CD14-positive monocyte (primary cell): ENCODE measurements around the gene GAB4. TPM values are rescaled to one million over a fixed set of nuclear protein-coding genes. Genes with fewer than 3 reads are reported as not detected.

Source experiments
- DNase-seq, 3 donors: peaks; one replicate each; pipeline ENCODE4 v3.0.0-alpha.2; 2011 to 2022
- H2AFZ ChIP-seq: 2 replicates; pipeline ENCODE4 v1.6.0; 2012; ENCODE audit warnings: mild to moderate bottlenecking, low read depth, low read length, inconsistent platforms; ENCODE audit not compliant: insufficient read depth, poor library complexity, severe bottlenecking
- H3K27ac ChIP-seq, 2 donors: 1 replicate in 1 of 2; 2 replicates in 1 of 2; pipeline ENCODE4 v1.5.1; 2012 to 2013; ENCODE audit warnings: low read length in 2 of 2, control low read depth in 1 of 2, inconsistent platforms in 1 of 2, low read depth in 1 of 2, mild to moderate bottlenecking in 1 of 2
- H3K27me3 ChIP-seq, 2 donors: one replicate each; pipeline versions ENCODE4 v1.6.0 to v1.6.1; 2011 to 2013; ENCODE audit warnings: low read length in 2 of 2; ENCODE audit not compliant: control insufficient read depth in 2 of 2, insufficient read depth in 2 of 2
- H3K36me3 ChIP-seq, 2 donors: replicated peaks in 1 of 2; 1 replicate in 1 of 2; 2 replicates in 1 of 2; pipeline versions ENCODE4 v1.5.1 to v1.6.1; 2012 to 2013; ENCODE audit warnings: low read length in 2 of 2, control low read depth in 1 of 2, inconsistent platforms in 1 of 2, mild to moderate bottlenecking in 1 of 2; ENCODE audit not compliant: insufficient read depth in 2 of 2, control insufficient read depth in 1 of 2
- H3K4me1 ChIP-seq, 2 donors: 1 replicate in 1 of 2; 2 replicates in 1 of 2; pipeline versions ENCODE4 v1.5.1 to v1.6.1; 2012 to 2013; ENCODE audit warnings: low read length in 2 of 2, control low read depth in 1 of 2, inconsistent platforms in 1 of 2, mild to moderate bottlenecking in 1 of 2, moderate library complexity in 1 of 2; ENCODE audit not compliant: insufficient read depth in 2 of 2, control insufficient read depth in 1 of 2
- H3K4me2 ChIP-seq: replicated peaks from 2 replicates; pipeline ENCODE3; 2012; ENCODE audit warnings: low read length, moderate library complexity, mild to moderate bottlenecking; ENCODE audit not compliant: poor library complexity, severe bottlenecking; ENCODE audit errors: extremely low read depth
- H3K4me3 ChIP-seq, 3 experiments: fragments of 200-600 bp in 1 of 3; sonication (generic) in 1 of 3; replicated peaks in 1 of 3; 1 replicate in 2 of 3; 2 replicates in 1 of 3; pipeline ENCODE4 v1.5.1; 2011 to 2013; ENCODE audit warnings: low read length in 3 of 3, mild to moderate bottlenecking in 3 of 3, control low read depth in 2 of 3, low read depth in 2 of 3, inconsistent platforms in 1 of 3, moderate library complexity in 1 of 3
- H3K79me2 ChIP-seq: 2 replicates; pipeline ENCODE4 v1.6.0; 2012; ENCODE audit warnings: mild to moderate bottlenecking, control low read depth, inconsistent platforms, low read length, moderate library complexity; ENCODE audit not compliant: insufficient read depth
- H3K9ac ChIP-seq: 2 replicates; pipeline ENCODE4 v1.6.0; 2017; ENCODE audit warnings: low read length, mild to moderate bottlenecking; ENCODE audit not compliant: insufficient read depth, poor library complexity, severe bottlenecking
- H3K9me3 ChIP-seq, 2 donors: replicated peaks in 1 of 2; 1 replicate in 1 of 2; 2 replicates in 1 of 2; pipeline versions ENCODE4 v1.5.1 to v1.6.1; 2012 to 2013; ENCODE audit warnings: low read length in 2 of 2, control low read depth in 1 of 2; ENCODE audit not compliant: control insufficient read depth in 1 of 2, insufficient read depth in 1 of 2
- H4K20me1 ChIP-seq: 2 replicates; pipeline ENCODE4 v1.6.0; 2012; ENCODE audit warnings: mild to moderate bottlenecking, low read length, control low read depth, moderate library complexity; ENCODE audit not compliant: insufficient read depth
- H3K27ac Mint-ChIP-seq, 7 donors: one replicate each; pipeline ENCODE4 v1.8.0; 2020; ENCODE audit warnings: mild to moderate bottlenecking in 7 of 7, mixed read lengths in 7 of 7, moderate library complexity in 6 of 7, inconsistent platforms in 2 of 7
- H3K27me3 Mint-ChIP-seq, 3 donors: one replicate each; pipeline ENCODE4 v1.8.0; 2021 to 2022; ENCODE audit warnings: low read depth in 3 of 3, mild to moderate bottlenecking in 3 of 3, mixed read lengths in 3 of 3, moderate library complexity in 3 of 3, inconsistent platforms in 1 of 3
- H3K36me3 Mint-ChIP-seq, 2 donors: one replicate each; pipeline ENCODE4 v1.8.0; 2020; ENCODE audit warnings: mixed read lengths in 2 of 2, inconsistent platforms in 1 of 2, mild to moderate bottlenecking in 1 of 2
- H3K4me1 Mint-ChIP-seq: one replicate; pipeline ENCODE4 v1.8.0; 2020; ENCODE audit warnings: mild to moderate bottlenecking, mixed read lengths
- H3K4me3 Mint-ChIP-seq, 2 donors: one replicate each; pipeline ENCODE4 v1.8.0; 2020; ENCODE audit warnings: mild to moderate bottlenecking in 2 of 2, mixed read lengths in 2 of 2, moderate library complexity in 1 of 2
- H3K9me3 Mint-ChIP-seq, 7 donors: one replicate each; pipeline ENCODE4 v1.8.0; 2020 to 2022; ENCODE audit warnings: mixed read lengths in 7 of 7, mild to moderate bottlenecking in 6 of 7, moderate library complexity in 6 of 7, inconsistent platforms in 2 of 7
- WGBS: methylation state at CpG from one replicate; pipeline ENCODE4 v1.1.5; 2013; ENCODE audit warnings: missing lambda C conversion rate; ENCODE audit not compliant: insufficient coverage; 5-methylcytosine and 5-hydroxymethylcytosine counted together
- intact Hi-C, 2 donors: fragments of 100-400 bp; cut with micrococcal nuclease; formaldehyde crosslinking; loops; one replicate each; pipeline versions ENCODE4 v1.15.0 to v1.15.1; 2023
- polyA plus RNA-seq, 3 donors: library from polyadenylated mRNA; depleted of rRNA in 1 of 3; unstranded in 2 of 3; stranded (reverse) in 1 of 3; fragments of 300-500 nt in 2 of 3; fragments of >200 nt in 1 of 3; fragmentation: Illumina TruSeq in 2 of 3; gene quantifications; 1 replicate in 2 of 3; 2 replicates in 1 of 3; pipeline ENCODE4 v1.2.3, GENCODE V29; 2012 to 2021
- TF ChIP-seq, protein P1 (sequence below): fragments of 200-600 bp; IDR thresholded peaks from one replicate; pipeline ENCODE4 v1.8.0; 2022; ENCODE audit warnings: antibody characterized with exemption, mild to moderate bottlenecking

Gene GAB4
- polyA plus RNA-seq, 3 donors: not detected

- intact Hi-C loops: no loop called here
- H3K27me3 Mint-ChIP-seq: peaks cover 2 to 9% (median 7%) of the 10 kb centered on the region in 3 donors
- no peak overlapping the region for H3K4me3 Mint-ChIP-seq
- Histone ChIP-seq H3K27ac (no peak overlapping the region), H3K27me3 (no peaks in the 10 kb centered on the region), H2AFZ (no peak overlapping the region), H4K20me1 (no peaks in the 10 kb centered on the region), H3K9ac (no peak overlapping the region), H3K4me3 (no peak overlapping the region), H3K9me3 (no peaks in the 10 kb centered on the region), H3K4me2 (no peak overlapping the region), H3K79me2 (no peaks in the 10 kb centered on the region), H3K36me3 (no peaks in the 10 kb centered on the region), H3K4me1 (no peaks in the 10 kb centered on the region)
- no peak for DNase-seq
- H3K27ac Mint-ChIP-seq: no peak overlapping the region
- H3K4me1 Mint-ChIP-seq: no peaks in the 10 kb centered on the region
- TF ChIP-seq, protein P1, sequence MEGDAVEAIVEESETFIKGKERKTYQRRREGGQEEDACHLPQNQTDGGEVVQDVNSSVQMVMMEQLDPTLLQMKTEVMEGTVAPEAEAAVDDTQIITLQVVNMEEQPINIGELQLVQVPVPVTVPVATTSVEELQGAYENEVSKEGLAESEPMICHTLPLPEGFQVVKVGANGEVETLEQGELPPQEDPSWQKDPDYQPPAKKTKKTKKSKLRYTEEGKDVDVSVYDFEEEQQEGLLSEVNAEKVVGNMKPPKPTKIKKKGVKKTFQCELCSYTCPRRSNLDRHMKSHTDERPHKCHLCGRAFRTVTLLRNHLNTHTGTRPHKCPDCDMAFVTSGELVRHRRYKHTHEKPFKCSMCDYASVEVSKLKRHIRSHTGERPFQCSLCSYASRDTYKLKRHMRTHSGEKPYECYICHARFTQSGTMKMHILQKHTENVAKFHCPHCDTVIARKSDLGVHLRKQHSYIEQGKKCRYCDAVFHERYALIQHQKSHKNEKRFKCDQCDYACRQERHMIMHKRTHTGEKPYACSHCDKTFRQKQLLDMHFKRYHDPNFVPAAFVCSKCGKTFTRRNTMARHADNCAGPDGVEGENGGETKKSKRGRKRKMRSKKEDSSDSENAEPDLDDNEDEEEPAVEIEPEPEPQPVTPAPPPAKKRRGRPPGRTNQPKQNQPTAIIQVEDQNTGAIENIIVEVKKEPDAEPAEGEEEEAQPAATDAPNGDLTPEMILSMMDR: no peak
- 96% methylated on average over 7 of the region's 11 CpGs for WGBS
- H3K36me3 Mint-ChIP-seq: no peaks in the 10 kb centered on the region
- H3K9me3 Mint-ChIP-seq: peaks cover 2 to 13% (median 5%) of the 10 kb centered on the region in 7 donors
Measured at GRCh38 chr22:16974298-16975084, 33.5 kb downstream of the GAB4 start.

DNA sequence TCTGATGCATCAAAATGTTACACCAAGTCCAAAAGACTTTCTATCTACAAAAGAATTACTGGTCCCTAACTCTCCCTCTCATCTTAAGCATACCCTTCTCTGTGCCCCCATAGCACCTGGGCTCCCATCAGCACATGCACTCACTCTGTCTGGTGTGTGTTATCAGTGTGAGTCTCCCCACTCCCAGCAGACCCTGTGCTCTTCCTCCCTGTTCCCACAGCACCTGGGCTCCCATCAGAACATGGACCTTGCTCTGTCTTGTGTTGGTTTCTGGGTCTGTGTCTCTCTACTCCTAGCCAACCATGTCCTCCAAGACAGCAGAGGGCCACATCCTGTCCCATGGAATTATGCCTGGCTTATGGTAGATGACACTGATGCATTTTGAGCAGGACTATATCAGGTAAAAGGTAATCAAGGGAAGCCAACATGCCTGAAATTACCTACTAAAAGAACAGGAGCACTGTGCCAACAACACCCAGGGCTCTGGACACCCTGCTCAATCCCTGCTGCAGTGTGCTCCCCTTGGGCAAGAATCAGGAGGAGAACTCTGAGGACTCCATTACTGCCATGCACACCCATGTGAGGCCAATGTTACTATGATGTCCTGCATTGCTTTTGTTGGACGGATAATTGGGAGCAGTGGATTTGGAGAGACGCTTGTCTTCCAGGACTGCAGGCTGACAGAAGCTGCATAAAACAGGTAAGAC lies 34.3 kb downstream of the GAB4 start:
- H3K27me3 Mint-ChIP-seq: peaks cover 2 to 9% (median 7%) of the 10 kb centered on the region in 3 donors
- H3K36me3 ChIP-seq: no peaks in the 10 kb centered on the region
- no peaks in the 10 kb centered on the region for H3K4me1 Mint-ChIP-seq
- 100% methylated on average over 1 of the region's 2 CpGs for WGBS
- DNase-seq: no peak
- no peaks in the 10 kb centered on the region for H3K27me3 ChIP-seq
- no peaks in the 10 kb centered on the region for H3K79me2 ChIP-seq
- intact Hi-C loops: no loop called here
- H3K4me3 Mint-ChIP-seq: no peak overlapping the region
- H4K20me1 ChIP-seq: no peaks in the 10 kb centered on the region
- H3K9ac ChIP-seq: no peak overlapping the region
- H2AFZ ChIP-seq: no peak overlapping the region
- H3K9me3 Mint-ChIP-seq: peaks cover 0 to 6% (median 4%) of the 10 kb centered on the region in 7 donors
- H3K36me3 Mint-ChIP-seq: no peaks in the 10 kb centered on the region
- H3K4me2 ChIP-seq: no peak overlapping the region
- H3K27ac Mint-ChIP-seq: no peak overlapping the region
- H3K4me3 ChIP-seq: no peak overlapping the region
- no peaks in the 10 kb centered on the region for H3K4me1 ChIP-seq
- TF ChIP-seq, protein P1: no peak
- no peaks in the 10 kb centered on the region for H3K9me3 ChIP-seq
- H3K27ac ChIP-seq: no peak overlapping the region
